BE2C (cell line): Measurements from ENCODE around the gene CRYBA1.
"Not testable (repeated sequence)": the region's sequence is repeated elsewhere in the genome, so short reads cannot be mapped to it uniquely, and the experiment has no call there.

Experiments used
- DNase-seq: peaks from one replicate; pipeline ENCODE4 v3.0.0-alpha.2; 2020
- H3K27me3 ChIP-seq: fragments of 250-450 bp; sonication (Bioruptor Pico); 2 replicates; pipeline ENCODE4 v1.5.1; 2020; ENCODE audit warnings: mild to moderate bottlenecking
- H3K36me3 ChIP-seq: fragments of 250-450 bp; sonication (Bioruptor Pico); 2 replicates; pipeline ENCODE4 v1.5.1; 2020; ENCODE audit warnings: mild to moderate bottlenecking
- H3K4me1 ChIP-seq: fragments of 250-450 bp; sonication (Bioruptor Pico); 2 replicates; pipeline ENCODE4 v1.5.1; 2020
- H3K4me3 ChIP-seq: 2 replicates; pipeline ENCODE4 v1.5.1; 2011; ENCODE audit warnings: low read depth, low read length
- H3K9me3 ChIP-seq: fragments of 250-450 bp; sonication (Bioruptor Pico); 2 replicates; pipeline ENCODE4 v1.5.1; 2020
- TF ChIP-seq, protein P1 (sequence below): IDR thresholded peaks from 2 replicates; pipeline ENCODE4 v1.5.1; 2012; ENCODE audit warnings: mild to moderate bottlenecking, low read depth, low read length

CRYBA1 gene

DNA sequence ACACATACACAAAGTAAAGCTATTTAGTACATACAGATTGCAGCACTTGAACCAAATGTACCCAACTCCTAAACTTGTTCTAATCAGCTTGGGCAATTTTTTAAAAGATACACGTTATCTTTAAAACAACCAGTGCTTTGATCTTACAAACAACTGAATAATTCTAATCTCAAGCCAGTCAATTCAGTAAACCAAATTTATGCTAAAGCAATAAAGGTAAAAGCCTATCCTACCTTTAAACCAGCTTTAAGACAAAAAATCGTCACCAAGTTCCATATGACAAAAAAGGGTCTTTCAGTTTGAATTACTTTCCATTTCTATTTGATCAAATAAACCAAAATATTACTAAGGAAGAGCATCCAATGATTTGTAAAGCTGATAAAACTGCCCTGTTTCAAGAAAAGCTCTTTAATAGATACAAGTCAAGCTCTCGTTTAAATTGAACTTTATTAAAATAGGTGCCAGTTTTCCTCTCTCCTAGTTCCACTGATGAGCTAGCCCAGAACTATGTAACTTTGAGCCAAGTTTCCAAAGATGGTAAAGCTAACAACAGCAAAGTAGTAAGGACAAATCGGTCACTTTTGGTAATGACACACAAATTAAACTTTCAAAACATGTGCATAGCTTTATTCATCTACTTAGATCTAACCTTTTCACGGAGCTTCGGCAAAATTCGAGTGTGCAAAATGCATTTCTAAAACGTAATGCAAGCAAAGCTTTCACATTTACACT is 10.2 kb downstream of the CRYBA1 start:
- no peaks in the 10 kb centered on the region for H3K9me3 ChIP-seq
- H3K4me1 ChIP-seq = no peaks in the 10 kb centered on the region
- TF ChIP-seq, protein P1, sequence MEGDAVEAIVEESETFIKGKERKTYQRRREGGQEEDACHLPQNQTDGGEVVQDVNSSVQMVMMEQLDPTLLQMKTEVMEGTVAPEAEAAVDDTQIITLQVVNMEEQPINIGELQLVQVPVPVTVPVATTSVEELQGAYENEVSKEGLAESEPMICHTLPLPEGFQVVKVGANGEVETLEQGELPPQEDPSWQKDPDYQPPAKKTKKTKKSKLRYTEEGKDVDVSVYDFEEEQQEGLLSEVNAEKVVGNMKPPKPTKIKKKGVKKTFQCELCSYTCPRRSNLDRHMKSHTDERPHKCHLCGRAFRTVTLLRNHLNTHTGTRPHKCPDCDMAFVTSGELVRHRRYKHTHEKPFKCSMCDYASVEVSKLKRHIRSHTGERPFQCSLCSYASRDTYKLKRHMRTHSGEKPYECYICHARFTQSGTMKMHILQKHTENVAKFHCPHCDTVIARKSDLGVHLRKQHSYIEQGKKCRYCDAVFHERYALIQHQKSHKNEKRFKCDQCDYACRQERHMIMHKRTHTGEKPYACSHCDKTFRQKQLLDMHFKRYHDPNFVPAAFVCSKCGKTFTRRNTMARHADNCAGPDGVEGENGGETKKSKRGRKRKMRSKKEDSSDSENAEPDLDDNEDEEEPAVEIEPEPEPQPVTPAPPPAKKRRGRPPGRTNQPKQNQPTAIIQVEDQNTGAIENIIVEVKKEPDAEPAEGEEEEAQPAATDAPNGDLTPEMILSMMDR = no peak
- H3K4me3 ChIP-seq = no peak overlapping the region
- no peaks in the 10 kb centered on the region for H3K27me3 ChIP-seq
- H3K36me3 ChIP-seq = peaks cover 16% of the 10 kb centered on the region; the same call in 1 of the 2 replicates
- DNase-seq = no peak

DNA sequence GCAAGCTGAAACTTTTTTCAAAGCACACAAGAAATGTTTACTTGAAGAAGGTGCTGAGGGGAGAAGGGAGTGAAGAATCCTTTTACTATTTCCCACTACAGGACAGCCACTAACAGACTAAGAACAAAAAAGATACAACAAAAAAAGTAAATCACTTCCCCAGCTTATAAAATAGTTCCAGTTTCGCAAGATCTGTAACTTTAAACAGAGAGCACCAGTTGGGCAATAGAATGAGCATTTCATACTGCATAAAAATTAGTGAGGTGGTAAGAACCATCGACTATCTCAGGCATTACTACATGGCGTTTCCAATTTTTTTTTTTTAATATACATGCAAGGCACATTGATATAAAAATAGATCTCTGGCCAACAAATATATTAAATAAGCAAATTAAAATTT is 11.1 kb downstream of the CRYBA1 start:
- TF ChIP-seq, protein P1 = no peak
- no peaks in the 10 kb centered on the region for H3K4me1 ChIP-seq

DNA sequence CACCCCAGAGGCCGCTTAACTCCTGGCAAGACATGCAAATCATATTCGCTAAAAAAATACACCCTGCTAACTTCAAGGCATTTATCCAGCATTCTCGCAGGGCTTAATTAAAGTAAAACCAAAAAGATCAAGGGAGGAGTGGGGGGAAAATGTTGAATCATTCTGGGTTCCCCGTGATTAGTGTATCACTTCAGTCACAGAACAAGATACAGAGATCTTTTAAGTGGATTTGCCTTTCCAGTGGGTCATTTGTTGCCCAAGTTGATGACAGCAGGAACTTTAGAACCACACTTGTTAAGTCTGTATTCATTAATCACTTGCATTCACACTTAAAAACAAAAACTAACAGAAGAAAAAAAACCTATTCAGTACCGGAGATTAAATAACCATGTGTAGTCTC is 17.3 kb downstream of the CRYBA1 start:
- TF ChIP-seq, protein P1 = no peak
- peaks cover 40% of the 10 kb centered on the region for H3K36me3 ChIP-seq

More for the DNA sequence above, 11.1 kb downstream of the CRYBA1 start:
- DNase-seq = no peak
- no peak overlapping the region for H3K4me3 ChIP-seq
- H3K27me3 ChIP-seq = no peaks in the 10 kb centered on the region
- H3K9me3 ChIP-seq = no peaks in the 10 kb centered on the region
- peaks cover 19% of the 10 kb centered on the region; the same call in 1 of the 2 replicates for H3K36me3 ChIP-seq

DNA sequence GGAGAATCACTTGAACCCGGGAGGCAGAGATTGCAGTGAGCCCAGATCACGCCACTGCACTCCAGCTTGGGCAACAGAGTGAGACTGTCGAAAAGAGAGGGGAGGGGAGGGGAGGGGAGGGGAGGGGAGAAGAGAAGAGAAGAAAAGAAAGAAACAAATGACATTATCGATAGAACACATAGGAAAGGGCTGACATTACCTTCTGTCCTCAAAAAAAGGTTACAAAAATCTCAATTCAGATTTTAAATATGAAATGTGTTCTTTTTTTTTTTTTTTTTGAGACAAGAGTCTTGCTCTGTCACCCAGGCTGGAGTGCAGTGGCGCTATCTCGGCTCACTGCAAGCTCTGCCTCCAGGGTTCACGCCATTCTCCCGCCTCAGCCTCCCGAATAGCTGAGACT is 25.3 kb downstream of the CRYBA1 start:
- not testable (repeated sequence) for H3K27me3 ChIP-seq, H3K4me3 ChIP-seq, H3K9me3 ChIP-seq, H3K4me1 ChIP-seq, DNase-seq
- H3K36me3 ChIP-seq = peaks cover 38% of the 10 kb centered on the region

More for the DNA sequence above, 17.3 kb downstream of the CRYBA1 start:
- H3K4me1 ChIP-seq = no peaks in the 10 kb centered on the region
- H3K9me3 ChIP-seq = no peaks in the 10 kb centered on the region
- H3K27me3 ChIP-seq = no peaks in the 10 kb centered on the region
- H3K4me3 ChIP-seq = no peak overlapping the region
- DNase-seq = no peak

DNA sequence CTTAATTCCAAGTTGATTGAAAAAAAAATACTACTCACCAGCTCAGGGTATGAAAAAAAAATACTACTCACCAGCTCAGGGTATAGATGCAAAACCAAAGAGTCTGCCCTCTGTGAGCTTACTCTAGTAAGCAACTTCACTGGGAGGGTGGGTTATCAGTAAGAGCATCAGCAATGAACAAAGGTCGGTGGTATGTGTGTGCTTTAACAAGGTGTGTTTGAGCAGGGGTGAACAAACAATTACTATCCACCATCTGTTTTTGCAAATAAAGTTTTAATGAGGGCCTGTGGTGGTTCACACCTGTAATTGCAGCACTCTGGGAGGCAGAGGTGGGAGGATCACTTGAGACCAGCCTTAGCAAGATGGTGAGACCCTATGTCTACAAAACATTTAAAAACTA is 27.3 kb downstream of the CRYBA1 start:
- Histone ChIP-seq H3K4me1 (no peaks in the 10 kb centered on the region), H3K4me3 (no peak overlapping the region), H3K36me3 (peaks cover 46% of the 10 kb centered on the region), H3K9me3 (no peaks in the 10 kb centered on the region), H3K27me3 (no peaks in the 10 kb centered on the region)
- TF ChIP-seq, protein P1 = no peak
- DNase-seq = no peak

DNA sequence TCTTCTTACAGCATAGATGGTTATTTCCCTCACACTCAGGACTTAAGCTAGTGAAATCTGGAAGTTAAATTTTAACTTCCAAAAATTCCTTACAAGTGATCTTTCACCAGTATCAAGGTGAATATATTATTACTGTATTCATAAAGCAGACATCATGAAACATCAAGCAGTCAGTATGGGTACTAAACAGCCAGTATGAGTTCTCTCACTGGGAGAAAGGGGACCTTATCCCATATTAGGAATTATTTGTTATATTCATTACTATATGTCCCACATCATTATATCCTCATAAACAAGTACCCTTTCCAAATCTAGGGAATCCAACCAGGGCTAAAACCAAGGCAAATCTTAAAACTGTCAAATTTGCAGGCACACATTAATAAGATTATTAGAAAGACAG is 32.0 kb downstream of the CRYBA1 start:
- no peaks in the 10 kb centered on the region for H3K27me3 ChIP-seq
- no peak overlapping the region for H3K4me3 ChIP-seq
- TF ChIP-seq, protein P1 = no peak
- H3K4me1 ChIP-seq = no peaks in the 10 kb centered on the region
- DNase-seq = no peak
- peaks cover 72% of the 10 kb centered on the region for H3K36me3 ChIP-seq
- no peaks in the 10 kb centered on the region for H3K9me3 ChIP-seq
